H4 (cell line): ENCODE measurements around the gene TEX261. TPM values are rescaled to one million over a fixed set of nuclear protein-coding genes. Genes with fewer than 3 reads are reported as not detected.

Source experiments
- DNase-seq: peaks from one replicate; pipeline ENCODE4 v3.0.0-alpha.2; 2015; ENCODE audit warnings: low spot score
- total RNA-seq: library from RNA; depleted of rRNA; stranded (reverse); fragments of >200 nt; shearing (Covaris generic); gene quantifications from 2 replicates; pipeline ENCODE4 v1.2.3, GENCODE V29; 2014

TEX261 gene
- total RNA-seq, 1 experiment from 2014 or later, result 51.0 TPM

DNA sequence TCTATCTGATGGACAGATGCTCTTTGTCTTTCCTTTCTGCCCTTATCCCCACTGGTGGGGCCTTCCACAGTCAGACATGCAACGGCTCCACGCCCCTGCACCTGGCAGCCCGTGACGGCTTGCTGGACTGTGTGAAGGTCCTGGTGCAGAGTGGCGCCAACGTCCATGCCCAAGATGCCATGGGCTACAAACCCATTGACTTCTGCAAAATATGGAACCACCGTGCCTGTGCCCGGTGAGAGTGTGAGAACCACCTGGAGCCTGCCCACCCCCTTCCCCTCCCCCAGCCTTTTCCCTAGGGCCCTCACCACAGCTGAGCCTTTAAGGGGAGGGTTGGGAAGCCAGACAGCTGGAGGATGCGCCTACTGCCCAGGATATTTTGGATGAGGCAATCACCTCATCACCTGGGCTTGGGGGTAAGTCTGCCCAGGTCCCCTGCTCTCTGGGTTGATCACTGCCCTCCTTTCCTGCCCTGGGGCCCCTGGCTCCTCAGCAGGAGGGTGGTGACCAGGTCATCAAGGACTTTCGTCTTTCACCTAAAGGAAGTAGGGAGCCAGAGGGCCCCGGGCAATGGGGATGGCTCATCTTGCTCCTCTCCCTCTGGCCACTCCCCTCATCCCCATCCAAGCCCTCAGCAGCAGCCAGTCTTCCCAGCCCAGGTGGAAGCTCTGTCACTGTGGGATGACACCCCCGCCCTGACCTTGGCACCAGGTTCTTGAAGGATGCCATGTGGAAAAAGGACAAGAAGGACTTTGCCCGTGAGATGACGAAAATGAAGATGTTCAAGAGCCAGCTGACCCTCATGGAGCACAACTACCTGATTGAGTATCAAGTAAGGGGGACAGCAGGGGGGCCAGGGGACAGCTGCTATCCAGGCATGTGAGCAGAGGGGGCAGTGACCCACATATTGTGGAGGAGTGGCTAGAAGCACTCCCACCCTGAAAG, 12.5 kb downstream of the TEX261 start:
- DNase-seq, result no peak

DNA sequence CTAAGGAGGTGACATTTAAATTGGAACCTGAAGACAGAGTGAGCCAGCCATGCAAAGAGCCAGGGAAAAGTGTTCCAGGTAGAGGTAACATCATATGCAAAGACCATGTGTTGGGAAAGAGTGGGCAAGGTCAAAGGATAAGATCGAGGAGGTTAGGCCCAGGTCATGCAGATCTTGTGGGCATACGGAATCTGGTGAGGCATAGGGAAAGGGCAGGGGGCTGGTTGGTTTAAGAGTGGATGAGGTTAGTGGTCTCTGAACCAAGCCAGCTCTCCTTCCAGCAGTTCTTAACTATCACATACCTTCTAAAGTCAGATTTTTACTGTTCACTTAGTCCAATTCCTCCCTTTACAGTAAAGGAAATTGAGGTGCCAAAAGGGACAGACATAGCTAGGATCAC, 13.3 kb downstream of the TEX261 start:
- DNase-seq, result no peak

DNA sequence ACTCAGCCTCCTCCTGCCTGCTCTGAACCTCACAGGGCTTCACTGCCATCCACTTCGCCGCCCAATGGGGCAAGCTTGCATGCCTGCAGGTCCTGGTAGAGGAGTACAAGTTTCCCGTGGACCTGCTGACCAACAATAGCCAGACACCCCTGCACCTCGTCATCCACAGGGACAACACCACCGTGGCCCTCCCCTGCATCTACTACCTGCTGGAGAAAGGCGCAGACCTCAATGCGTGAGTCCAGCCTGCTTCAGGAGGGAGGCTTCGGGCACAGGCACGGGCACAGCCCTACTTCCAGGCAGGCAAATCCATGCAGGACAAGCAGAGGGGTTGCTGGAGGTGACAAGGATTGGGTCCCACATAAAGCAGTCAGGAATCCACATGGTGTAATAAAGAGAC, 15.0 kb downstream of the TEX261 start:
- no peak for DNase-seq

DNA sequence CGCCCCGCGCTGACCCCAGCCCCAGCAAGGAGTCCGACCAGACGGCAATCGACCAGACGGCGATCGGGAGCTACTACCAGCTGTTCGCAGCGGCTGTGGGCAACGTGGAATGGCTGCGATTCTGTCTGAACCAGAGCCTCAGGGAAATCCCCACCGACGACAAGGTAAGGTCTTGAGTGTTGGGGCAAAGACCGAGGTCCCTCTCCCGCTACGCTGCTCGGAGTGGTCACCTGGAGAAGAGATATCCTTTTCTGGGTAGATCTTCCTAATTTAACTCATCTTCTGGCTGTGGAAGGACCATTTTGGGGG, 15.5 kb downstream of the TEX261 start:
- DNase-seq, result no peak

DNA sequence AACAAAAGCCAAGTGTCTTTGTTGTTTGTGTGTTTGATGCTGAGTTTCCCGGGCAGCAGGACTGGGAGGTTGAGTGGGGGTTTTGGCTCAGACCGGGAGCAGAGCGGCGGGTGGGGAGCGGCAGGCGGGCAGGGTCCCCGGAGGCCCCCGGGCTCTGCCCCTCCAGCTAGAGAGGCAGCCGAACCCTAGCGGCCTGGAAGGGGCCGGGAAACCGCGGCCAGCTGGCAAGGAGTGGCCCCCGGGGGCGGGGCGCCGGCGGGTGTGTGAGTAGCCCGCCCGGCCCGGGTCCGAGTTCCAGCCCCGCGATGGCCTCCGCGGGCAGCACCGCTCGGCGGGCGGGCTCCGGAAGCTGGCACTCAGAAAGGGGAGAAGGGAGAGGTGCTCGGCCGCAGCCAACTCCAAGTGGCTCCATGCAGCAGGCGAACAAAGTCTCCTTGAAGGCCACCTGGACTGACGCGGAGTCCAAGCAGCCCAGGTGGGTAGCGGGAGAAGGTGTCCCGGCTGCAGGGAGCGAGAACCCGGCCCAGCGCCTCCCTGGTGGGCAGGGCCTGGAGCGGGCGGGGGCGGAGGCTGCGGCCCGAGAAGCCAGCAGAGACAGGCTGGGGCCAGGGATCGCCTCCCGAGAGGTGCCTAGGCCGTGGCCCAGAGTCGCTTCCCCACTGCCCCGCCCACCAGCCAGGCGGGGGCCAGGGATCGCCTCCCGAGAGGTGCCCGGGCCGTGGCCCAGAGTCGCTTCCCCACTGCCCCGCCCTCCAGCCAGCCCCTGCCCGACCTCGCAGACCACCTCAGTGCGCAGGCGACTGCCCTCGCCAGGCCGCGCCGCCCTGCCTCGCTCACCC, 16.1 kb downstream of the TEX261 start, which contains the start of gene ANKRD53:
Gene ANKRD53 (plus strand): TSS at position 290 of the 839 bp plus-strand sequence. CDS start 16 bp downstream, at position 306.
- DNase-seq, result no peak

DNA sequence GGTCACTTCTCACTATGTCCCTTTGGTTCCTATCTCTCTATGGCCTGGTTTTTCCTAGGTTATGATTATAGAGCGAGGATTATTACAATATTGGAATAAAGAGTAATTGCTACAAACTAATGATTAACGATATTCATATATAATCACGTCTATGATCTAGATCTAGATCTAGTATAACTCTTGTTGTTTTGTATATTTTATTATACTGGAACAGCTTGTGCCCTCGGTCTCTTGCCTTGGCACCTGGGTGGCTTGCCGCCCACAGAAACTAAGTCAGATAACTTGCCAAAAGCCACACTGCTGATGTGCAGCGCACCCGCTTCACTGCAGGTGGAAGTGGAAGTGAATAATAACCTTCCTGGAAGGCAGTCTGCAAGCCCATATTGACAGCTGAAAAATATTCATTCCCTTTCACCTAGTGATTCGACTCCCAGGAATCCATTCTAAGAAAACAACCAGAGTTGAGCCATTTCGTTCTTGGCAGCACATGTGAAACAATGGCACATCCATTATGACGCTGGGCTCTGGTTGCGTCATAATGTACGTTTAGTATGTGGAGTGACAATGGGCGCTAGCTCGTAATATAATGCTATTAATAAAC, 17.0 kb downstream of the TEX261 start:
- no peak for DNase-seq

DNA sequence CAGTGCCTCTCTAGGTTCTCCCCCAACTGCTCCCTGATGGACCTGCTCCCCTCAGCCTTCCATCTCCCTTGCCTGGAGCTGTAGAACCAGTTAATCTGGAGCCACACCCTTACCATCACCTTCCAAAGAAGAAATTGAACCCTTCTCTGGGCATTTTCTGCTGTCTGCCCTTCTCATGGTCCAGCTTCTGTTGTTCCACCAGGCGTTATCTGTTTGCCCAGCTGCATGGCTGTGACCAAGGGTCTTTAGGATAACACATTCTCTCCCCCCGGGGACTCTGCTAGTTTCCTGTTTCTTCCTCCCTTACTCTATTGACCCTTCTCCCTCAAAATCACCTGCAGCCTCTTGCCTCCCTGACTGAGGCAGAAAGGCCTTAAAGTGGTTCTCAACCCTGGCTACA, 19.4 kb downstream of the TEX261 start:
- no peak for DNase-seq

DNA sequence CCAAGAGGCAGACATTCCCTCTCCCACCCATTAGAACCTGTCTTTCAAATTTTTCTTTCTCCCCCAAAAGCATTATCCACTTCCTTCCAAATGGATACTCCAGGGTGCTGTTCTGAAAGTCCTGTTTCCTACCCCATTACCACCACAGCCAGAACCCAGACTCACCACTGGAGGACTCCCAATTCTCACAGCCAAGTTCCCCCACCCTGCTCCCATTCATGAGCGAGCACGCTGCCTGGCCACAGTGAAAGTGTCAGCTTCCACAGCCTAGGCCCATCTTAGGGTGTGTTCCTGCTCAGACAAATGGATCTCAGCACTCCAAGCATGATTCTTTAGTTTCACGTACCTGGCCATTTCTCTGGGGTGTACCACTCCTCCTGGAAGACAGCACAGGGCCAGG, 20.1 kb downstream of the TEX261 start:
- DNase-seq, result no peak

DNA sequence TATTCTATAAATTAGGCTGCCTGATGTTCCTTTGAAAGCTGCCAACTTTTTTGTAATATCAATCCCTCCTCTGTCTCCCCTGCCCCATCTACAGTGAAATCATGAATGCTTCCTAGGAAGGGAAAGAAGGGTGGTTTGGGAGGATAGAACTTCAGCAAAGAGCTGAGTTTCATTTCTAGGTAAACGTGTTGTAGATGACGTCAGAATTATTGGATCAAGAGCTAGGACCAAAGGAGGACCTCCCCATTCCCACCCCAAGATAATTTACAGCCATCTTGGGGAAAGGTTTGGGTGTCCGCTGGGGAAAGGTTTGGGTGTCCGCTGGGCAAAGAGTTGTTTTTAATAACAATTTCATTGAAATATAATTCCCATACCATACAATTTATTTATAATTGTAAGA, 27.5 kb downstream of the TEX261 start:
- DNase-seq, result no peak

DNA sequence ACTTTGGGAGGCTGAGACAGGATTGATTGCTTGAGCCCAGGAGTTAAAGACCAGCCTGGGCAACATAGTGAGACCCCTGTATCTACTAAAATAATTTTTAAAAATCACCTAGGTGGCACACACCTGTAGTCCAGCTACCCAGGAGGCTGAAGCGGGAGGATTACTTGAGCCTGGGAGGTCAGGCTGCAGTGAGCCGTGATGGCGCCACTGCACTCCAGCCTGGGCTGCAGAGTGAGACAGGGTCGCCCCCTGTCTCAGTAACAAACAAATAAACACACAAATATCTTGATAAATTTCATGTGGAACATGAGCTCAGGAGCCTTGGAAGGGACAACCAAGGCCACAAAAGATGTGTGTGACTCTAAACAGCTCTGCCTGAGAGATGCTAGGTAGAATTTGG, 28.0 kb downstream of the TEX261 start:
- no peak for DNase-seq

DNA sequence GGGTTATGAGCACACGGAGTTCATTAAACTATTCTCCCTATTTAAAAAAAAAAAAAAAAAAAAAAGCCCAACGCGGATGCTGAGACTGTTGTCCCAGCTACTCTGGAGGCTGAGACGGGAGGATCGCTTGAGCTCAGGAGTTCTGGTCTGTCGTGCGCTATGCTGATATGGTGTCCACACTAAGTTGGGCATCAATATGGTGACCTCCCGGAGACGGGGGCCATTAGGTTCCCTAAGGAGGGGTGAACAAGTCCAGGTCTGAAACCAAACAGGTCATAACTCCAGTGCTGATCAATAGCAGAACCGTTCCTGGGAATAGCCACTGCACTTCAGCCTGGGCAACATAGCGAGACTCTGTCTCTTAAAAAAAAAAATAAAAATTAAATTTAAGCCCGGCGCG, 29.2 kb downstream of the TEX261 start:
- DNase-seq, result no peak

DNA sequence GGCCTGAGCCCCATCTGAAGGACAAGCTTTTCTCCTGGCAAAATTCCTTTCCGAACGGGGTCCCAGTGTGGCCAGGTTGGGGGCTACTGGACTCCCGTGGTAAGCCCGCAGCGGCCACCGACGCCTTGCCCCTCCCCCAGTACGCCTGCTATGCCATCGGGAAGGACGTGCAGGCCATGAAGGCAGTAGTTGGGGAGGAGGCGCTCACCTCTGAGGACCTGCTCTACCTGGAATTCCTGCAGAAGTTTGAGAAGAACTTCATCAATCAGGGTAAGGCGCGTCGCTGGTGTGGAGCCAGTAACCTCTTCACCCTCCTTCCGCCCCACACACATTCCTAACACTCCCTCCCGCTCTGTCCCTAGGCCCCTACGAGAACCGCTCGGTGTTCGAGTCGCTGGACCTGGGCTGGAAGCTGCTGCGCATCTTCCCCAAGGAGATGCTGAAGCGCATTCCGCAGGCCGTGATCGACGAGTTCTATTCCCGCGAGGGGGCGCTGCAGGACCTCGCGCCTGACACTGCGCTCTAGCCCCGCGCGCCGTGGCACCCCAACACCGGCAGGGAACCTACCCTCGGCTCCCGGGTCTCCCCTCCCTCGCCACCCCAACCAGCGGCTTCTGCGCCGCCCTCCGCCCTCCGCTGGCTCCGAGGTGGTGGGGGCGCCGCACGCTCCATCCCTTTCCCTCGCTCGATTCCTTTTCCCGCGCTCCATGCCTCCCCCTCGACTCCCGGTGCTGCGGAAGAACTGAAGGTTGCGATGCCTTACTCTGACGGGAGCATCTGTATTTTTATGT, 29.9 kb downstream of the TEX261 start:
- DNase-seq, result no peak

DNA sequence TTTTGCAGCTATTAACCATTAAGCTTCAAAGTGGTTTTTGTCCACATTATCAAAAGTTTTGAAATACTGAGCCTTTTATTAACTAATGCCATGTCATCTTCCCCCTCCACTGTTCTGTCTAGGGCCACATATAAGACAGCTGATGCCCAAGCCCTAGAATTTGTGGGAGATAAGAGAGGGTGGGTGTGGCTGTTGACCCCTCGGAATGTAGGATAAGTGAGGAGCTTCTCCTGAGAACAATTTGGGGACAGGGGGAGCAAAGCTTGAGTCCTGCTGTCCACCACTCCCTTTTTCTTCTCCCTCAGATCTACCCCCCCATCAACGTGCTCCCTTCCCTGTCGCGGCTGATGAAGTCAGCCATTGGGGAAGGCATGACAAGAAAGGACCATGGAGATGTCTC, 30.5 kb downstream of the TEX261 start:
- DNase-seq, result no peak

DNA sequence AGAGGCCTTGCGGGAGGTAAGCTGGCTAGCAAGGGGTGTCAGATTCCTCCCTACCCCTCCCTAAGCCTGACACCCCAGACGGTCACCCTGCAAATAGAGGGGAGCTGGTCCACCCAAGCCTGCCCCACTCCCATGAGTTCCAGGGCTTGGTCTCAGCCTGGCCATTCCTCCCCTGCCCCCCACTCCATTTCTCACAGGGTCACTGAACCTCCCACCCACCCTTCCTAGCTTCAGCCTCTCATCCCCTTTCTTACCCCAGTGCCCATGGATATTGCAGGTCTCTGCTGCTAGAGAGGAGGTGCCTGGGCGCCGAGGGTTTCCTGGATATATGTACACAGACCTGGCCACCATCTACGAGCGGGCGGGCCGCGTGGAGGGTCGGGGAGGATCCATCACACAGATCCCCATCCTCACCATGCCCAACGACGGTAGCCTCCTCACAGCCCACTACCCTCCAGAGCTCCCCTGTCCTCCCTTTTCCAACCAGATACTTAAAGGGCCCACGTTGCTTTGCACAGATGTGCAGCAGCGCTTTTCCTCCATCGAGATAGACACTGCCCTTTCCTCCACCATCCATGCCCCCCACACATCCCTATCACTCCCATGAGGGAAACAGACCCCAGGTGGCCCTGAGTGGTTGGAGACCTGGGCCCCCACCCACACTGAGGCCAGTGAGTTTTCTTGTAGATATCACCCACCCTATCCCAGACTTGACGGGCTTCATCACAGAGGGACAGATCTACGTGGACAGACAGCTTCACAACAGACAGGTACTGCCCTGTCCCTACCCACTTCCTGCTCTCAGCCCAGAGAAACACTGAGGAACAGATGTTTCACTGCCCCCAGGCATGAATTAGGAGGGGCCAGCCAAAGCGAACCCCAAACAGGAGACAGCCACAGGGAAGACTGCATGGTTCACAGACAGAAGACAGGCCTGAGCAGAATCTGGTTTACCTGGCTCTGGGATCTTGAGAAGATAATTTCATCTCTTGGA, 31.5 kb downstream of the TEX261 start:
- no peak for DNase-seq

DNA sequence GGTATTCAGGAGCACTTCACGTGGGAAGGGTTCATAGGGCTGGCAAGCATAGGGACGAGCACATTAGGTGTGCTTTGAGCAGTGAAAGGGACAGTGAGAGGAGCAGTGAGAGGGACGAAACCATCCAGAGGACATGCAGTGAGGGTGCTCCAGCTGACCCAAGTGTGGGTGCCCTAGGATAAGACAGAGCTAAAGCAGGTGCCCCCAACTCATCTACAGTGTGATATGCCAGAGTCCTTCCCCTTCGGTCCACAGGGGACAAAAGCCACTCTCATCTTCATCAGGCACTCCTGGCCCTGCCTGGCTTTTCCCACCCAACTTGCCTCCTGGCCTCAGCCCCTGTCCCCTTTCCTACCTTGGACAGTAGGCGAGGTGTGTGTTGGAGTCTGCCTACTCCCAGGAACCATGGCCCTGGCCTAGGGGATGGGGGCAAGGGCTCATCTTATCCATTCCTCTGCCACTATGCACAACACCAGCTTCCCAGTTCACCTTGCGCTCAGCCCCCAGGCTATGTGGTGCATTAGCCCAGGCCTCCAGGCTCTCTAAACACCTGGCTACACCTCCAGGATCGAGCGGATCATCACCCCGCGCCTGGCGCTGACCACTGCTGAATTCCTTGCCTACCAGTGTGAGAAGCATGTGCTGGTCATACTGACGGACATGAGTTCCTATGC, 32.3 kb downstream of the TEX261 start:
- DNase-seq, result no peak

DNA sequence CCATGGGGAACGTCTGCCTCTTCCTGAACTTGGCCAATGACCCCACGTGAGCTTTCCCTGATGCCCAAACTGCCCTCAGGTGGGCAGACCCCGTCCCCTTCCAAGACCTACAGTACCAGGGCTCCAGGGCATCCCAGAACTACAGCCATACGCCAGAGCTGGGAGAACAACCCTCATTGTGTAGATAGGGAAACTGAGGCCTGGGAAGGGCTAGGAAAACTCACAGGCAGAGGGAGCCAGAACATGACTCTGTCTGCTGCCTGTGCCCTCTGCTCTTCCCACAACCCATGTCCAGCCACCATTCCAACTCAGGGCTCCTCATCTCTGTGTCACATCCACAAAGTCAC, 33.1 kb downstream of the TEX261 start:
- DNase-seq, result no peak

DNA sequence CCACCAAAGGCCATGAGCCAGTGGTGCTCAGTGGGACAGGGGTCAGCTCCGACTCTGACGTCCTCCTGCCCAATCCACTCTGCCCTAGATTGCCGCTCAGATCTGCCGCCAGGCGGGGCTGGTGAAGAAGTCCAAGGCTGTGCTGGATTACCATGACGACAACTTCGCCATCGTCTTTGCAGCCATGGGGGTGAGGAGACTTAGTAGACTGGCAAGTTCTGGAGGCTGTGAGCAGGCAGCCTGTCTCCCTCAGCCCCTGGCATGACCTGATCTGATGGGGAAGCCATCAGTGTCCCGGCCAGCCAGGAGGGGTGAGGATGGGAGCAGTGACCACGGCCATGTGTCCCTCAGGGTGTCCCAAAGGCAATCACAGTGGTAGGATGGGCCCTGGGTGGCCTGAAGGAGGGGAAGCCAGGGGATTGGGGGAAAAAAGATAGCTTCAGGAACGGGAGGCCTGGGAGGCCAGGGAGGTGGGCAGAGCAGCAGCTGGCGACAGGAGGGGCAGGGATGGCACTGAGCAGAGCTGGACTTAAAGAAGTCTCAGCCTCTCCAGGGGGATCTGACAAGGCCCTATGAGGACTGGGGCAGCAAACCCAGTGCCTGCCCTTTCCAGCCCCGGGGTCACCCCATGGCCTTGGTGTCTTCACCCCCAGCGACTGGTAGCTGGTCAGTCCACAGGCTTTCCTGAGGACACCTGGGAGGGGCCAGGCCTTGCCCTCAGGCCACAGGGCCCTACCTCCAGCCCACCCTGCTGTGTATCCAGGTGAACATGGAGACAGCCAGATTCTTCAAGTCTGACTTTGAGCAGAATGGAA, 33.6 kb downstream of the TEX261 start:
- no peak for DNase-seq

DNA sequence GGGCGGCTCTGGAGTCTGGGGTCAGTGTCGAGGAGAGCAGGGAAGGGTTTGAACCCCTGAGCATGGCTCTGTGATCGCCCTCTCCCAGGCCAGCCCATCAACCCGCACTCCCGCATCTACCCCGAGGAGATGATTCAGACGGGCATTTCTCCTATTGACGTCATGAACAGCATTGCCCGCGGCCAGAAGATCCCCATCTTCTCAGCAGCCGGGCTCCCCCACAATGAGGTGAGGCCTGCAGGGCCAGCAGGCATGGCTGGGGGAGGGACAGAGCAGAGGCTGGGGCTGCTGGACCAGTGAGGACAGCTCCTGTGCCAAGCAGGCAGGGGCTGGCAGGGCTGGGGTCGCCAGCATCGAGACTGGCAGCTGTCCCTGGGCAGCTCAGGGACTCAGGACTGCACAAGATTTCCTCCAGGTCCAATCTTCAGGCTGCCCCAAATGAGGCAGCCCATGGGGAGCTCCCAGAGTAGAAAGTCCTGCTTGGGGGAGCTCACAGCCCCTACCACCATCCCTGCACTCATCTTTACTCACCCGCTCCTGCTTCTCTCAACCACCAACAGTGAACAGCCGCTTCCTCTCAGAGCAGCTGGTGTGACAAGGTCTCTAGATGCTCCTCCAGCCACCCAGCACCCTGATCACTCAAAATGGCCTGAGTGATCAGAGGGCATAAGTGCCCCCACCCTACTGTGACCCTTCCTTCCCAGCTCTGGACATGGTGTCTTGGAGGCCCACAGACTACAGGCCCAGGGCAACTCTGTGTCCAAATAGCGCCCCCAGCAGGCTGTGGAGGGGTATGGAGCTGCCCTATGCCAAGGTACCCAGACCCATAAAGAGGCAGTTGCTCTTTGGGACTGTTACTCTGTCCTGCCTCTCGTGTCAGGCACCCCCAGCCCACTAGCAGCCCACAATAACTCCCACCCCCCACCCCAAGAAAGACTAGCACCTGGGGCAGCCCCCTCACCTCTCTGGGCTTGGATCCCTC, 34.5 kb downstream of the TEX261 start:
- DNase-seq, result no peak
